Stomach (tissue), 4 donors: ENCODE data around the gene NKTR.

ENCODE experiments used
- CTCF ChIP-seq, 7 experiments: fragments of 450-650 bp in 4 of 7; fragments of 200-600 bp in 3 of 7; sonication (generic) in 3 of 7; IDR thresholded peaks; one replicate each; pipeline ENCODE4 v1.5.1; 2016 to 2019; ENCODE audit warnings: antibody characterized with exemption in 7 of 7, control low read depth in 2 of 7, mild to moderate bottlenecking in 1 of 7
- EP300 ChIP-seq: sonication (generic); formaldehyde crosslinking; IDR thresholded peaks from one replicate; pipeline ENCODE4 v1.6.1; 2017; ENCODE audit warnings: antibody characterized with exemption
- POLR2A ChIP-seq, 4 donors: fragments of 450-650 bp; IDR thresholded peaks; one replicate each; pipeline ENCODE4 v1.6.1; 2016; ENCODE audit warnings: antibody characterized with exemption in 4 of 4, control low read depth in 2 of 4, mild to moderate bottlenecking in 1 of 4, moderate library complexity in 1 of 4
- POLR2AphosphoS5 ChIP-seq, 3 donors: sonication (generic); formaldehyde crosslinking; IDR thresholded peaks; one replicate each; pipeline ENCODE4 v1.6.1; 2016; ENCODE audit warnings: antibody characterized with exemption in 3 of 3

- TF ChIP-seq CTCF (IDR thresholded peaks at IDR 0.05) (no peak), POLR2AphosphoS5 (IDR thresholded peaks at IDR 0.05) (no peak), POLR2A (IDR thresholded peaks at IDR 0.05) (no peak), EP300 (no peak)
Measured at GRCh38 chr3:42661593-42662022, 61.1 kb downstream of the NKTR start.
